Dermis blood vessel endothelial cell (primary cell): ENCODE measurements around the gene OR2G3. TPM values are rescaled to one million over a fixed set of nuclear protein-coding genes. Genes with fewer than 3 reads are reported as not detected.

ENCODE experiments used
- DNase-seq: peaks from one replicate; pipeline ENCODE4 v3.0.0; 2010
- total RNA-seq: library from RNA; depleted of rRNA; stranded (reverse); fragments of >200 nt; gene quantifications from 2 replicates; pipeline ENCODE4 v1.2.3, GENCODE V29; 2014

OR2G3 gene
- total RNA-seq, result not detected in 2 replicates

DNA sequence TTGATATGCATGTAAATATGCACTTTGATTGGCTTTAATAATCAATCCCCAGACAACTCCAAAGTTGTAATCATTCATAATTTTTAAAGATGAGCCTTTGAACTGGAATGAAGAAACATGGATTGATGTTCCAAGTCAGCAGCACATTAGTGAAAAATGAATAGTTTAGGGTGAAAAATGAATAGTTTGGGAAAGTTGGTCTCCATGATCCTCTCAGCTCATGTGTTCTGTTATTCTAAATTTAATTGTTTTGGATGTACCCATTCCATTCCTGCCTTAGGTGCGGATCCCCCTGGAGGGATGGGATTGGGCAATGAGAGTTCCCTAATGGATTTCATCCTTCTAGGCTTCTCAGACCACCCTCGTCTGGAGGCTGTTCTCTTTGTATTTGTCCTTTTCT is at the start of gene OR2G3:
TSS of gene OR2G3 (plus strand) at position 301 of the 400 bp plus-strand sequence. CDS start at position 301, 0 bp downstream.
- no peak for DNase-seq

DNA sequence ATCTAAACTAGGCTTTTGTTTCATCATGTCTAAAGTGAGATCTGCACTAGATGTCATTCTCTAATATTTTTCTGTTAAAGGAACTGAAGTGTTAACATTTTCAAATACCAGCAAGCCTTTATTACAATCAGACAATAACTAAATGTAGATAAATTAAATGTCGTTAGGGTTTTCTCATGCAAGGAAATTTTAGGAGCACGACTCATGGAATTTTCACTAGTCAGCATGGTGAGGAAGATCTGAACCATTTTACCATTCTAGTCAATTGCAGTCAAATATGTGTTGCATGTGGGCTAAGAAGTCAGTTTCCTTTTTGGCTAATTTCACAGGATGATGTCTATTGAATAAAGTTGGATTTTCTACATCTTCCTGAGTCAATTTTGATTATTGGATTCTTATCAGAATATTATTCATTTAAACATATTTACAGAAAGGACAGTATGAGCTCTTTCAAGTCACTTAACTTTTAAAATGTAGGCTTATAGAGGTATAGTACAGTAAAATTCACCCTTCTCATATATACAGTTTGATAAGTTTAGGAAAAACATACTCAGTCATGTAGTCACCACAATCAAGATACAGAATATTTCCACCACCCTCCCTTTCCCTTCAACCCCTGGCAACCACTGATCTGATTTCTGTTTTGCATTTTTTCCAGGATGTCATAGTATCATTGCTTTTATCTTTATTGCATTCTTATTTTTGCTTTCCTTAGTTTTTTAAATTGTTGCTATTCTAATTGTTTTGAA is 47.3 kb upstream of the OR2G3 start:
- no peak for DNase-seq

DNA sequence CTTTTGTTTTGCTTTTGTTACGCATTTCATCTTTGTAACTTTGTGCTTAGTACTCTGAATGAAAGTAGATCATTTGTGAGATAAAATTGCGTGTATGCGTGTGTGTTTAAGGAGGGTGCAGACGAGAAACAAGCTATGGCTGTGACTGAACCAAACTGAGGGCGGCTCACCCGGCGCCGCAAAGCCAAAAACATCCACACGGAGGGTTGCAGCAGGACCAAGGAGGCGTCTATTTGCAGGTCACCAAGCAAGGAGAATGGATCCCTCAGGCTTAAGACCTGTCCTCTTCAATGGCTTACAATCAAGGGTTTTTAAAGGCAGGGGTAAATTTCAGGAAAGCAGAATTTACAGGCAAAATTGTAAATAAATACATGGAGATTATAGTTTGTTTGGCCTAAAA is 43.7 kb upstream of the OR2G3 start:
- DNase-seq, result no peak

DNA sequence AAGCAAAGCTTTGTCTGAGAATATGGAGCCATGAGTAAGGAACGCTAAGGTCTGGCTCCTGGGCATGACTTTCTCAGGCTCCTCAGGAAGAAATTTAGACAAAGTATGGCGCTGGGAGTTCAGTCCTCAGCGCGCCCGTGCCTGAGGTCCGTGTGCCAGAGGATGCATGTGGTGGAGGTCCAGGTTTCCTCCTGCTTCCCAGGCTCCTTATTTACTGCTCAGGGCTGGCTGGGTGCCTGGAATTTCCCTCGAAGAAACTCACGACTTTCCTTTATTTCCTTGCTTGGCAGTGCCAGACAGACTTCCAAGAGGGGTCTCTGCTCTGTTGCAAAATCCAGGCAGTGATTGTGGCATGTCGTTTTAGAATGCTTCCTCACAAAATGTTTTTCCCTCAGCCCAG is 43.2 kb upstream of the OR2G3 start:
- DNase-seq, result no peak

DNA sequence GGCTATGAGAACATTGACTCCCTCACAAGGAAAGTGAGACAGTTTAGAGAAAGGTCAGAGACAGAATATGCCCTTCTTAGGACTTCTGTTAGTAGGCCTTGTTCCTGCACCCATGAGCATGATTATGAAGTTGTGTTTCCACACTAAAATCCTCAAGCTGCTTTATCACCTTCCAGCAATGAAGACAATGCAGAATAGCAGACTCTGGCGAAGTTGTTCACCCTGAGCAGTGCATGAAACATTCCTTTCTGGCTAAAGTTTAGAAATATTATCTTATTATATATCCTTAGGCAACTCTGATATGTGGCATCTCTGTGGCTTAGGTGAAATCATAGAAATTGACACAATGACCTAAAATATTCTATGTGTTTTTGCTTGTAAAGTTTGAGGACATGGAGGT is 31.1 kb upstream of the OR2G3 start:
- no peak for DNase-seq

DNA sequence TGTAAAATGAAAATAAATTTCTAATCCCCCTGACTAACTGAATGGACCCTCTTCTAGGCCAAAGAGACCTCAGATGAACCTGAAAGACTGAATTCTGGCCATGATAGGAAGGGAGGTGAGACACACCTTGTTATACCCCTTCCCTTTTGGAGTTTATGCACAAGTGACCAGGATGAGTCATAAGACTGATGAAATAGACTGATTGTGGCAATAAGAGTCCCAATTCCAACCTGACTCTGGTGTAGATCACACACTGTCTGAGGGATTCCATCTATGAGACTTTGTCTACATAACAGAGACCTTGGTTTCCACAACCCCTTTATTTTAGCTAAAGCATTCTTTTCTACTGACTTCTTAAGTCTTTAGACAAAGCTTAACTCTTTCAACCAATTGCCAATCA is 30.7 kb upstream of the OR2G3 start:
- DNase-seq, result no peak

DNA sequence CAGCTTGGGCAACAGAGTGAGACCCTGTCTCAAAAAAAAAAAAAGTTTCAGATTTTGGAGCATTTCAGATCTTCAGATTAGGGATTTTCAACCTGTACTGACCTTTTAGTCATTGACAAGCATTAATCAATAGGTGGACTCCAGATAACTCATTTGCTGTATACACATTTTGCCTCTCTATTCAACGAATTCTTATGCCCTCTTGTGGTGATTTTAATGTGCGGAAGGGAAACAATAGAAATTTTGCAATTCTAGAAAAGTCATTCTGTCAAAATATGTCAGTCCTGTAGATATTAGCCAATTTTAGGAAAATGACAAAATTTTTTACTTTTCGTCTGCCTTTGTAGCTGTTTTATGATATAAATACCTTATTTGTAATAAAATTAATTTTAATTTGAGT is 28.9 kb upstream of the OR2G3 start:
- no peak for DNase-seq

DNA sequence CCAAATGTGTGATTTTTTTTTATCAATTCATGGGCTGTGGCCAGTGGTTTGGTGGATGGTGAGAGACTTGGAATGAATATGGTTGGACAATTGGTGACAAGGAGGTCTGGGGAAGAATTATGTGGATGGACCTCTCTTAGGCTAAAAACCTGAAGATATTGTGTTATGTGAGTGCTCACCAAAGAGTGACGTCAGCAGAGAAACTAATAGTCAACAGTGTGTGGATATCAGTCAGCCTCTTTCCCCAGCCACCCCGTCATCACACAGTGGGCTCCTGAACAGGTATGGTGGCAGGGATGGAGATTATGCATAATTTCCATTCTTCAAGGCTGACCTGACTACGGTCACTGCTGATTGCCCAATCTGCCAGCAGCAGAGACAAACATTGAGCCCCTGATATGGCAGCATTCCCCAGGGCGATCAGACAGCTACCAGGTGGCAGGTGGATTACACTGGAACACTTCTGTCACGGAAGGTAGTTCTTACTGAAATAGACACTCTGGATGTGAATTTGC is 26.4 kb upstream of the OR2G3 start:
- DNase-seq, result no peak

DNA sequence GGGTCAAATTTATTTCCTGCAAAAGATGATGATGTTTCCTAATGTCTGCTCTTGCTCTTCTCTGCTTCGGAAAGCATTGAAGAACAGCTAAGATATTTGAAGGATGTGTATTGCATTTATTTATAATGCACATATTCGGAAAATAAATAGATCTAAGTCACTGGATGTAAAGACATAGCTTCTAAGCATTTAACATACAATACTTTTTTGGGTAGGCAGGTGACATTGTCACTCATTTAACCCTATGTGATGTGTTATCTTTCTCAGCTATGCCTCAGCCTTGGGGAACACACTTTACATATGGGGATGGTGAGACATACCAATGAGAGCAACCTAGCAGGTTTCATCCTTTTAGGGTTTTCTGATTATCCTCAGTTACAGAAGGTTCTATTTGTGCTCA is 17.3 kb upstream of the OR2G3 start, which contains the start of gene OR2G2:
TSS of gene OR2G2 (plus strand) at position 301 of the 400 bp plus-strand sequence. CDS start at position 301, 0 bp downstream.
- DNase-seq, result no peak

DNA sequence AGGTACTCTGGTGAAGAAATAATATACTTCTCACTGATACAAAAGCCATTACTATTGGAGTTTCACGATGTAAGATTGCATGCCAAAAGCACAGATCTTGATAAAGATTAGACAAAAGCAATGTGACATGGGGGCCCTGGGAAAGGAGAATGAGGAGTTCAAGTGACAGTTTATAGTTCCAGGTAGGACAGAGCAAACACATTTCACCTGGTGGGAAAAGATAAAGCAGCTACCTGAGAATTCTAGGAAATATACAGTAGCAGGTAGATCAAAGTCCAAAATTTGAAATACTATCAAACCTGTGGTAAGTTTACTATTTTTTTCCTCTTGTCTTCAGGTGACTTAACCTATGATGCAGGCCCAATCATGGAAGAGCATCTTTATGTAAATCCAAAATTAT is 8.0 kb downstream of the OR2G3 start:
- no peak for DNase-seq

DNA sequence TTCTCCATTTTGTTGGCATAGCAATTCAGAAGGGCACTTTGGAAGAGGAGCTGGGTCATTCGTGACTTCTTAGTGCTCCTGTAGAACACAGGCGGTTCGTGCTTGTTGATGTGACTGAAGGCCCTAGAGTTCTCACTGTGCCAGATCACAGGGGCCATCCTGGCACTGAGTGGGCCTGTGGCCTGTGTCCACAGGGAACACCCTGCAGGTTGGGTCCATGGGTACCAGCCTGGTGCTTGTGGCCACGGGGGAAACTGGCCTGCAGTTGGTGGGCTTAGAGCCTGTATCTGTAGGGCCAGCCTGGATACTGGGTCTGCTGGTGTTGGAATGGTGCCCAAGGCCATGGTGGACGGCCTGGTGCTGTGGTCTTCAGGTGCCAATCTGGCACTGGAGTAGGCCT is 9.2 kb downstream of the OR2G3 start:
- DNase-seq, result no peak

DNA sequence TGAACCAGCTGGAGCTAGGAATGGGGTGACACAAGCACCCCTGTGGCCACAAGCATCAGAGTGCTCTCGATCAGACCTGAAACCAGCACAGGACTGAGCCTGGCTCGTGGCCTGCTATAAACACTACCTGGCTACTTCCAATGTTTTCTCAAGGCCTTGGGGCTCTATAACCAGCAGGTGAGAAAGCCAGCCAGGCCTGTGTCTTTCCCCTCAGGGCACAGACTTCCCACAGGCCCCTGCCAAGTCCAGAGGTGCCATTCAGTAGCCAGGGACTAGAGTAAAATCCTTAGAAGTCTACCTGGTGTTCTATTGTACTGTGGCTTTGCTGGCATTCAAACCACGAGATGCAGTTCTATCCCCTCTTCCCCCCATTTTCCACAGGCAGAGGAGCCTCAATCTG is 22.6 kb downstream of the OR2G3 start:
- no peak for DNase-seq

DNA sequence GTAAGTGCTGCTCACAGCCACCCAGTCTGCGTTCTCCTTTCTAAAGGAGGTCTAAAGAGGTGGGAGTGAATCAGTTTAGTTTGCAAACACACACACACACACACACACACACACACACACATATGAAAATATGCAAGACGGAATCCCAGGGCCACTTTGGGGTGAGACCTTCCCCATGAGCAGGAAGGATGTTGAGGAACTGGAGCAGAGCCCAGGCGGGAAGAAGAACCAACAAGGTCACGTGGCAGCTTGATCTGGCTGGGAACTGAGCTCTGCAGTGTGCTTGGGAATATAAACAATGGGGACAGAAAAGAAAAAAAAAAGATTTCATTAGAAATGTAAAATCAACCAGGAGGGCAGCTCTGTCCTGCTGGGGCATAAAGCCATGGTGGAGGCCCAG is 32.6 kb downstream of the OR2G3 start:
- DNase-seq, result no peak

DNA sequence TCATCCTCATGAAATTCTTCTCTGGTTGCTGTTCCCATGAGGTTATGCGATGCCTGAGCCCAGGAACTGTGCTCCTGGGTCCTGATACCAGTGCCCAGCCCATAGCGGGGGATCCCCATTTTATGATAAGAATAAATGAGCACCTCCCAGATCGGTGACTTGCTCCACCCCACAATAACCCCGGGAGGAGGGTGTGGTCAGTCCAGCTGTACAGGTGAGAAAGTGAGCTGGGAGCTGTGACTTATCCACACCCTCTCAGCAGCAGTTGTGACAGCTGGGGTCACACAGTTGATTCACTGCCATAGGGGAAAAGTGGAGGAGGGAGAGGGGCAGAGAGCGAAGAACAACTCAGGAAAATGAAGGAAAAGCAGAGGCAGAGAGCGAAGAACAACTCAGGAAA is 33.4 kb downstream of the OR2G3 start:
- no peak for DNase-seq

DNA sequence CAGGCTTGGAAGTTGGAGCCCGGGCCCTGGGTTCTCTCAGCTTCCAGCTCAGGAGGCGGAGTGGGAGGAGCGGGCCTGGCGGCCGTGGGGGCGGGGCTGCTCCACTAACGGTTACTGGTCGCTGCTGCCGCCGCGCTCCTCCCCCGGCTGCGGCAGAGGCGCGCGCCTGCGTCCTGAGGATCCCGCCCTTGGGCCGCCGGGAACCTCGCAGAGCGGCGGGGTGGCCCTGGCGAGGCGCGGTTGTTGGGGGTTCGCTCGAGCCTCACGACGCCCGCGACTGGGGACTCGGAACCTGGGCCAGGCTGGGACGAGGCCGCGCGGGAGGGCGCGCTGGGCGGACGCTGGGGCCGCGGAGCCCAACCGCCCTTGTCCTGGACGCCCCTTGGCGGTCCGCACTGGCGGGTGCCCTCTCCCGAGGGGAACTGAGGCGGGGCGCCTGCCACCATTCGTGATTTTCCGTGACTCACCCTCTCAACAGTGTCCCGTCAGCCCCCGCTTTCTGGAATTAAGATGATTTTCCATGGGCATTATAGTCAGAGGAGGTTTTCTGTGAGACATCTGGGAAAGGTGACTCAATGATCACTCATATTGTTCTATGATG is 34.1 kb downstream of the OR2G3 start:
- no peak for DNase-seq

DNA sequence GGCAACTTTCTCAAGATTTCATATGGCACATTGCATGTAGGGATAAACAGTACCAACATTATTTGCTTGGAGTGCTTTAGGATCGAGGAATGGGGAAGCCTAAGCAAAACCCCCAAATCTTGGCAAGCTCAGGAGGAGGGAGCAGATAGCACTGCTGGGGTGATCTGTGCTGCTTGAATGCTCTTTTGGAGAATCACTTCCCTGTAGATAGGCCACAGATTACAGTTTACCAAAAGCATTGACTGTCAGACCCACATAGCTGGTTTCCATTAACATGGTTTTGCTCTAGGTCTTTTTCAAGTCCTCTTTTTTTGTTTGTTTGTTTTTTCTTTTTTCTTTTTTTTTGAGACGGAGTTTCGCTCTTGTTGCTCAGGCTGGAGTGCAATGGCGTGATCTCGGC is 37.4 kb downstream of the OR2G3 start:
- no peak for DNase-seq

DNA sequence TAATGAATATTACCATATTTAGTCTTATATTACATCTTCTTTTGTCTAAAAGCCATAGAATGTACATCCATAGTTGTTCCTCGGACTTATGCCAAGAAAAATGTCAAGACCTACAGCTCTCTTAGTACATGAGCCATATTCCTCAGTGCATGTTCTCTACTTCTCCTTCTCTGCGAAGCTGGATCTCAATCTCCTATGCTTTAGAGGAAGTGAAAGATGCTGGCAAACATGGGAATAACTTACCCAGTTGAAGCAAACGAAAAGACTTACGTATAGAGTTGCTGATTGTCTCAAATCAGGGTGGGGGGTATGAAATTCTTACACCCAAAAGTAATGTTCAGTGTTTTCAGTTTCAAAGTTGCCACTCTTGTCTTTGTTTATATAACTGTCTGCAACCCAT is 41.5 kb downstream of the OR2G3 start:
- no peak for DNase-seq

DNA sequence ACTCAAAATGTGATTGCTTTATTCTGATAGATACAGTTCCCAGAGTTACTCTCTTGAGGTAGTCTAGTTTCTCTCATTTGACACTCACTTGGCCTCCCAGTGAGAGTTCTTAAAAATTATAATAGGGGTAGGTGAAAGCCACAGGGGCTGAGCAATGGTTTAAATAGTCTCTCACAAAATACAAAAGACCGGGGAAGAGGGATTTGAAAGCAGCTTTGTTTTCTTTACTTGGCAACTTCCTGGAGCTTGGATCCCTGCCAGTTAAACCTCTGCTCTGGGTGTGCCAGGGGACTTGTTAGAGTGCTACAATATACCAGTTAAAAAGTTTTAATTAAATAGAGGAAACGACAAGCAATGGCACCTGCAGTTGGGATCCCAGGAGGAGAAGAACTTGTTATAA is 42.5 kb downstream of the OR2G3 start:
- DNase-seq, result no peak

DNA sequence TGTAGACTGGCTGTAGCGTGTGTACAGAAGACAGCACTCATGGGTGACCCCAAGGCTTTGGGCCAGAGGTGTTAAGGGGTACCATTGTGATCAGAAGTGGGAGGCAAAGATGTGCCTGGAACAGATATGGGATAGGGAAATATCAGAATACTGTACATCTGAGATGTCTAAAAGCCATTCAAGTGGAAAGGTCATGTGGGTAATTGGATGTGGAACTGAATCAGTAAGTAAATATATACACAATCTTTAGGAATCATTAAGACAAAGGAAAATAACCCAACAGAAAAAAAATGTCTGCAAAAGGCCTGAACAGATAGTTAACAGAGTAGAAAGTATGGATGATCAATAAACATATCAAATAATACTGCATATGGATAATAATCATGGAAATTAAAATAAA is 47.7 kb downstream of the OR2G3 start:
- no peak for DNase-seq

Other genes starting within 250 kb of the OR2G3 start
- gene NLRP3, start 189.4 kb upstream of the OR2G3 start, total RNA-seq, result not detected in 2 replicates
- under 0.01 TPM in 1 of 2 replicates, not detected in the other for gene OR2B11, start 147.5 kb upstream of the OR2G3 start, total RNA-seq
- under 0.01 TPM in 1 of 2 replicates, not detected in the other for gene OR2C3, start 69.1 kb upstream of the OR2G3 start, total RNA-seq
- gene GCSAML, start 56.5 kb upstream of the OR2G3 start, total RNA-seq, result not detected in 2 replicates
- not detected in 2 replicates for gene OR2G2, start 17.2 kb upstream of the OR2G3 start, total RNA-seq
- gene OR13G1, start 74.2 kb downstream of the OR2G3 start, total RNA-seq, result not detected in 2 replicates
- not detected in 2 replicates for gene OR6F1, start 111.1 kb downstream of the OR2G3 start, total RNA-seq
- gene OR14K1, start 133.0 kb downstream of the OR2G3 start, total RNA-seq, result not detected in 2 replicates
- gene OR14A2, start 142.6 kb downstream of the OR2G3 start, total RNA-seq, result not detected in 2 replicates
- gene OR1C1, start 155.0 kb downstream of the OR2G3 start, total RNA-seq, result not detected in 2 replicates
- gene OR14A16, start 218.5 kb downstream of the OR2G3 start, total RNA-seq, result not detected in 2 replicates
- not detected in 2 replicates for gene OR11L1, start 236.3 kb downstream of the OR2G3 start, total RNA-seq